MG63 (cell line): Measurements from ENCODE around the gene FAM219B. TPM values are rescaled to one million over a fixed set of nuclear protein-coding genes. Genes with fewer than 3 reads are reported as not detected.

Experiments
- DNase-seq: peaks from one replicate; pipeline ENCODE4 v3.0.0-alpha.2; 2020
- H3K27me3 ChIP-seq: fragments of 250-450 bp; sonication (Bioruptor Pico); 2 replicates; pipeline ENCODE4 v1.5.1; 2020; ENCODE audit warnings: mild to moderate bottlenecking, moderate library complexity
- H3K36me3 ChIP-seq: fragments of 250-450 bp; sonication (Bioruptor Pico); 2 replicates; pipeline ENCODE4 v1.5.1; 2020; ENCODE audit warnings: mild to moderate bottlenecking, moderate library complexity
- H3K4me3 ChIP-seq: fragments of 250-450 bp; sonication (Bioruptor Pico); 2 replicates; pipeline ENCODE4 v1.5.1; 2020; ENCODE audit warnings: mild to moderate bottlenecking, moderate library complexity
- H3K9me3 ChIP-seq: fragments of 250-450 bp; sonication (Bioruptor Pico); 2 replicates; pipeline ENCODE4 v1.5.1; 2020; ENCODE audit warnings: mild to moderate bottlenecking, moderate library complexity
- total RNA-seq: library from RNA; depleted of rRNA; stranded (reverse); fragments of >200 nt; shearing (Covaris generic); gene quantifications from 2 replicates; pipeline ENCODE4 v1.2.3, GENCODE V29; 2014; ENCODE audit warnings: low replicate concordance

Gene FAM219B
- total RNA-seq, 1 experiment from 2014 or later, result 22.6 TPM

DNA sequence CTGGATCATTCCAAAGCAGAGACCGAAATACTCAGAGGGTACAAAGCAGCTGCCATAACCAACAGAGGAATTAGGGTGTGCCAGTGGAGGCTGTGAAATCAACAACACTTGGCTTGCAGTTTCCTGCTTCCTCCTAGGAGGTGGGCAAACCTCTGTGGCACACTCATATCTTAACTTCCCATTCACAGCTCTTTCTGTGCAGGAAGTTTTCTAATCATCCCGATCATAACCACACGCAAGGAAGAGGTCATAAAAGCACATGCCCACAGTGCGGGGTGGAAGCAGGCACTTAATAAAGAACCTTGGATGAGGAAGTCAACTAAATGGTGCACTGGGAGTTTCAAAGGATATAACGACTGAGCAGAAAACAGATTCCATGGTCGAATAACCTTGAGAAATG lies 38.6 kb downstream of the FAM219B start:
- peaks cover 24% of the 10 kb centered on the region for H3K36me3 ChIP-seq
- no peak for DNase-seq
- no peaks in the 10 kb centered on the region for H3K27me3 ChIP-seq
- no peak overlapping the region for H3K4me3 ChIP-seq
- H3K9me3 ChIP-seq, result no peaks in the 10 kb centered on the region

DNA sequence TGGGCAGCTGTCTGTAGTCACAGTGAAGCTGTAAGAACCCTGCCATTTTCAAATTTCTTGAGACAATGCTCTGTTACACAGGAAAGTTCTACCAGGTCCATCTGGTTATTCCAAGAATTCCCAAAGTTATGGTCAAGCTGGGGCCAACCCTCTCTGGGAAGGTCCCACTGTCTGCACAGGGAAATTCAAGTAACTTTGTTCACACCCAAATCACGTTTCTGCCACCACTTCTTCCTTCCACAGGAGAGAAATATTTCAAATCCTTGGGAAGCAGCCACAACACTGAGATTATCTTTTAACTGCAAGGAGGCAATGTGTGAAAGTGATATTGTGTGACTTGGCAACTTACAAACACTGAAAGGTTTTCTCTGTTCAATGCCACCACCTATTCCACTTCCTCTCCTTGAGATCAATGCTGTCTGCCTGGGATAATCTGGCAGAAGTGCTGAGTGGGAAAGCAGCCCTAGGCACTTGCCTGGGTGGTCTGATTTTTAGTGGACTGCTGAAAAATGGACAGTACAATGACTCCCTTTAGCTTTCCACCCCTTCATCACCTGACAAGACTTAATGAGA lies 39.1 kb downstream of the FAM219B start:
- Histone ChIP-seq H3K9me3 (no peaks in the 10 kb centered on the region), H3K27me3 (no peaks in the 10 kb centered on the region), H3K36me3 (peaks cover 22% of the 10 kb centered on the region), H3K4me3 (no peak overlapping the region)
- no peak for DNase-seq

DNA sequence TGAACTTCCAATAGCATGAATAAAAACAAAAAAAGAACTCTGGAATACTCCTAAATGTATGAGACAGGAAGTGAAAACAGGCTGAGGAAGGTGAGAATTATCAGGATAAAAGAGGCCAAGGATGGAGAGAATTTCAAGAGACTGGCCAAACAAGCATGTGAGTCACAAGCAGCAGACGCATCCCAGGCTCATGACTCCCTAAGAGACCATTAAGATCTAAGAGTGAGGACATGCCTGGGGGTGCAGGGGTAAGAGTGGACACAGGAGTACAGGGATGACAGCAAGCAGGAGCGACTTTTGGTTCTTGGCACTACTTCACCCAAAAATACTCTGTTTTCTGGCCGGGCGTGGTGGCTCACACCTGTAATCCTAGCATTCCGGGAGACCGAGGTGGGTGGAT lies 40.6 kb downstream of the FAM219B start:
- peak; percentile 58 for DNase-seq

DNA sequence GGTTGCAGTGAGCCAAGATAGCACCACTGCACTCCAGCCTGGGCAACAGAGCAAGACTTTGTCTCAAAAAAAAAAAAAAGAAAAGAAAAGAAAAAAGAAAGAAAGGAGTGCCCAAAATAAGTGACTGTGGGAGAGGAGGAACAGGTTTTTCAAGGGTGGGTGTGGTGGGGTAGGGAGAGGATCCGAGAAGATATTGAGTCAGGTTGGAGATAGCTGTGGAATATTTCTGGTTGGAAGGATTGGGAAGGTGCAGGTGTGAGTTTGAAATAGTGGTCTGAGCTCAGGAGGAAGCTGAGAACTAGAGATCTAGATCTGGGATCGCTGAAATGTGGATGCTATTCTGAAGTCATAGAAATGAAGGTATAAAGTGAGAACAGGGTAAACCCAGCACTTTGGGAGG lies 41.3 kb downstream of the FAM219B start:
- Histone ChIP-seq H3K9me3 (no peaks in the 10 kb centered on the region), H3K27me3 (no peaks in the 10 kb centered on the region), H3K36me3 (peaks cover 15% of the 10 kb centered on the region), H3K4me3 (no peak overlapping the region)
- DNase-seq, result no peak

More for the DNA sequence above, 40.6 kb downstream of the FAM219B start:
- H3K9me3 ChIP-seq, result no peaks in the 10 kb centered on the region
- no peaks in the 10 kb centered on the region for H3K27me3 ChIP-seq
- peaks cover 15% of the 10 kb centered on the region for H3K36me3 ChIP-seq
- no peak overlapping the region for H3K4me3 ChIP-seq

DNA sequence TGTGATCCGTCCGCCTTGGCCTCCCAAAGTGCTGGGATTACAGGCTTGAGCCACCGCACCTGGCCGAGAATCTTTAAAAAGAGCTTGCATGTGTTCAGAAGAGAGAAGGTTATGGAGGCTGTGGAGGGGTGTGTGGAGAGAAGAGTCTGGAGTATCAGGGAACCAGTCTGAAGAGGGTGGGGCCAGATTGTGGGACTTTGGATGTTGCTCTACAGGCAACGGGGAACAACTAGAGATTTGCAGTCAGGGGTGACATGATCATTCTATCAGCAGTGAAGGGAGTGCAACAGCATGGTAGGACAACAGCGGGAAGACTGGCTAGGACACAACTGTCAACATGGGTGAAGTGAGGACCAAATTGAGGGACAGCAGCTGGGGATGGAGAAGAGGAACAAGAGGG lies 42.4 kb downstream of the FAM219B start:
- Histone ChIP-seq H3K36me3 (peaks cover 15% of the 10 kb centered on the region), H3K27me3 (no peaks in the 10 kb centered on the region), H3K9me3 (no peaks in the 10 kb centered on the region), H3K4me3 (no peak overlapping the region)
- no peak for DNase-seq

DNA sequence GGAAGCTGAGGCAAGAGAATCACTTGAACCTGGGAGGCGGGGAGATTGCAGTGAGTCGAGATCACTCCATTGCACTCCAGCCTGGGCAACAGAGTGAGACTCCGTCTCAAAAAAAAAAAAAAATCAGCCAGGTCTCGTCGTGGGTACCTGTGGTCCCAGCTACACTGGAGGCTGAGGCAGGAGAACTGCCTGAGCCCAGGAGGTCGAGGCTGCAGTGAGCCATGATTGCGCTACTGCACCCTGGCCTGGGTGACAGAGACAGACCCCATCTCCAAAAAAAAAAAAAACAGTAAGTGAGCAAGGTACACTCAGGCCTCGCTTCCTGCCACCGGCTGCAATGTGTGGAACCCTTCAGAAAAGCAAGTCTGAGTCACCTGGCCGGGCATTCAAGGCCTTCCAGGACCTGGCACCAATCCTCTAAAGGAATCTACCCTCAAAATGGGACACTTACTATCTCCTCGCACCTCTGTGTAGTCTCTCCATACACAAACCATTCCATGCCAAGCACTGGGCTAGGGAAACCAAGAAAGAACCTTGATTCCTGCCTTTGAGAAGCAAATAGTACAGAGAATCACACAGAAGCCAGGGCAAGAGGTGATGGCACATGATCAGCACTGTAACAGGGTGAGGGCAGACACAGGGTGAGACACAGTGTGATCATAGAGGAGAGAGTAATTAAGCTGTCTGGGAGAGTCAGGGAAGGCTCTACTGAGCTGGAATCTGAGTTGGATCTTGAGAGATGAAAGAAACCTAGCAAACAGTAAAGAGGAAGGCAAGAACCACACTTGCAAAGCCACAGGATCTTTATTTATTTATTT lies 43.2 kb downstream of the FAM219B start:
- Histone ChIP-seq H3K27me3 (no peaks in the 10 kb centered on the region), H3K9me3 (no peaks in the 10 kb centered on the region), H3K4me3 (no peak overlapping the region), H3K36me3 (peaks cover 12% of the 10 kb centered on the region)
- DNase-seq, result peak; percentile 70

DNA sequence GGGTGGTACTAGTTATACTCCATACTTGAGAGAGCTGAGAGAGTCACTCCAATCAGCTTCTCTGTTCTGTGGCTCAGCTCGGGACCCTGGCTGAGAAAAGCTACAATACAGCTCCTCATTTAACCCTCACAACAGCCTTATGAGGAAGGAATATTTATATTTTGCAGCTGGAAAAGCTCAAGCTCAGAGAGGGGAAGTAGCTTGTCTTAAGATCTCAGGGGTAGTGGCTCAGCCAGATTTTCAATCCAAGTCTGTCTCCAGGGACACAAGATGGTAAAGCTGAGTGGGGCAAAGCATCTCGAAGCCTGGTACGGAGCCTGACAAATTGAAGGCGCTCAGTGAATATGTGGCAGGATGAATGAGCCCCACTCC lies 48.3 kb downstream of the FAM219B start:
- Histone ChIP-seq H3K36me3 (peaks cover 7% of the 10 kb centered on the region), H3K9me3 (no peaks in the 10 kb centered on the region)

DNA sequence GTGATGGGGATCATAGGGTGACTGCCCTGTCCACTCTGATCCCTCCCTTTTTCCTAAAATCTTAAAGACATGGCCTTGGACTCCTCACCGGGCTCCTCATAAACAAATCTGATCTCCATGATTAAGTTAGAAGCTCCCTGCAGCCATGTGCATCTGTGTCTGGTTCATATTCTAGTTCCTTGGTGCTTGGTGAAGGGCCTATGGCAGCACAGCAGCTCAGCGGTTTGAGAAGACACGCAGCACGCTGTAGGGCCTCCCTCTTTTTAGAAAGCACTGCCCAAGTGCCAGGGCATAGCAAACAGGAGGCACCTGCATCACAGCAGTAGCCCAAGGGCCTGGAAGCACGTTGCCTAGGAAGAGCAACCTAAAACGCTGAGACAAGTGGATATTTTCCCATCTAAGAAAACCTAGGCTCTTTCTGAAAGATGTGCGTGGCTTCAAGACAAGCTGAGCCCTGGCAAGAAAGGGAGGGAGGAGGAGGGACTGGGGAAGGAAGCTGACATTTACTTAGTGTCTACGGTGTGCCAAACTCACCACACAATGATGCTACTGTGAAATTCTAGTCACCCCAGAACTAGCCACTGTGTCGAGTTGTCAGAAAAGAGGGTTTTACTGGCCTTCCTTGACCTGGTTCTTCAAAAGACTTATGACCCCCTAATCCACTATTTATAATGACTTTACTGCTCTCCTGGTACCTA lies 48.8 kb downstream of the FAM219B start:
- DNase-seq, result no peak
- H3K36me3 ChIP-seq, result peaks cover 13% of the 10 kb centered on the region
- H3K9me3 ChIP-seq, result no peaks in the 10 kb centered on the region
- H3K27me3 ChIP-seq, result no peaks in the 10 kb centered on the region
- H3K4me3 ChIP-seq, result no peak overlapping the region

More for the DNA sequence above, 48.3 kb downstream of the FAM219B start:
- DNase-seq, result no peak
- no peak overlapping the region for H3K4me3 ChIP-seq
- no peaks in the 10 kb centered on the region for H3K27me3 ChIP-seq

DNA sequence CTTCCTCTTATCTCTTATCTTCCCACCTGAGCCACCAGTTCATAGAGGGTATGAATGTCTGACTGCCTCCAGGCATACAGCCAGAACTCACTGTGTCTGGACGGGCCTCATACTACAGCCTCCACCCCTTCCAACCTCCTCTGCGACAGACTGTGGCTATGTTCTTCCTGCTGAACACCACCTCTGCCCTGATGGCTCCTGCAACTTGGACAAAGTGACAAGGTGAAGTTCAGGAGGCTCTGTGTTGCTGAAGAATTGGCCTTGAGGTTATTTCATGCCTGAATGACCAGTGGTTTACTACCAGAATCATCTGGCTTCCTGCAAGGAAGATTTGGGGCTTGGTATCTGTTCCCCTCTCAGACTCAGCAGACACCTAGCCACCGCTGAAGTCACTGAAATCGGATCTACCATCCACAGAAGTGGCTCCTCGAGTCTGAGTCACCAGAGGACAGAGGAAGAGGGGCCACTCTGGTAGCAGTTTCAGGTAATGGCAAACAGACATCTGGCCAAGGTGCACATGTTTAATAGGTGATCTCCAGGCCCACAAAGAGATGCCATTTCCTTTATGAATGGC lies 49.5 kb downstream of the FAM219B start:
- H3K9me3 ChIP-seq, result no peaks in the 10 kb centered on the region
- no peak for DNase-seq

DNA sequence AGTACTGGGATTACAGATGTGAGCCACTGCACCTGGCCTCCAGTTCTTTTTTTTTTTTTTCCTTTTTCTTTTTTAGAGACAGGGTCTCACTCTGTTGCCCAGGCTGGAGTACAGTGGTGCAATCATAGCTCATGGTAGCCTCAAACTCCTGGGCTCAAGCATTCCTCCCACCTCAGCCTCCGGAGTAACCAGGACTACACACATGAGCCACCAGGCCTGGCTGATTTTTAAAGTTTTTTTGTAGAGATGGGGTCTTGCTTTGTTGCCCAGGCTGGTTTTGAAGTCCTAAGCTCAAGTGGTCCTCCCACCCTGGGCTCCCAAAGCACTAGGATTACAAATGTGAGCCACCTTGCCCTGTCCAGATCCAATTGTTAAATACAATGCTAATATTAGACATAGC lies 50.1 kb downstream of the FAM219B start:
- H3K27me3 ChIP-seq, result no peaks in the 10 kb centered on the region
- H3K9me3 ChIP-seq, result no peaks in the 10 kb centered on the region
- H3K4me3 ChIP-seq, result no peak overlapping the region
- DNase-seq, result no peak
- H3K36me3 ChIP-seq, result peaks cover 20% of the 10 kb centered on the region

More for the DNA sequence above, 49.5 kb downstream of the FAM219B start:
- no peaks in the 10 kb centered on the region for H3K27me3 ChIP-seq
- H3K36me3 ChIP-seq, result peaks cover 15% of the 10 kb centered on the region
- no peak overlapping the region for H3K4me3 ChIP-seq

DNA sequence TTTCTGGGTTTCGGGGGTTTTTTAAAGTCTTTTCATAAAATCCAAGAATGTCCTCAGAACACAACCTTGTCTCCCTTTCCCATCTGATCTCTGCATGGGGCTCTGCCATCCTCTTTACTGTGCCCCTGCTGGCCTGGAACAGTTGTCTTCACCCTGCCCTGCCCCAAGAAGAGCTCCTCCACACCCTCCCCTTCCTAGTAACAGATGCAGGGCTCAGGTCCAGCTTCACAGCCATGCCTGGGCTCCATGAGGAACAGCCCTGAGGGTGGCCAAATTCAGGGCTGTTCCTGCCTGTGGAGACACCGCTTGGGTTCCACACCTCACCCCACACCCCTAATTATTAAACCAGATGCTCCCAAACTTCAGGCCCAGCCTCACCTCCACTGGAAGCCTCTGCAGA lies 50.8 kb downstream of the FAM219B start:
- Histone ChIP-seq H3K27me3 (no peaks in the 10 kb centered on the region), H3K9me3 (no peaks in the 10 kb centered on the region), H3K4me3 (no peak overlapping the region), H3K36me3 (peaks cover 27% of the 10 kb centered on the region)
- DNase-seq, result no peak

DNA sequence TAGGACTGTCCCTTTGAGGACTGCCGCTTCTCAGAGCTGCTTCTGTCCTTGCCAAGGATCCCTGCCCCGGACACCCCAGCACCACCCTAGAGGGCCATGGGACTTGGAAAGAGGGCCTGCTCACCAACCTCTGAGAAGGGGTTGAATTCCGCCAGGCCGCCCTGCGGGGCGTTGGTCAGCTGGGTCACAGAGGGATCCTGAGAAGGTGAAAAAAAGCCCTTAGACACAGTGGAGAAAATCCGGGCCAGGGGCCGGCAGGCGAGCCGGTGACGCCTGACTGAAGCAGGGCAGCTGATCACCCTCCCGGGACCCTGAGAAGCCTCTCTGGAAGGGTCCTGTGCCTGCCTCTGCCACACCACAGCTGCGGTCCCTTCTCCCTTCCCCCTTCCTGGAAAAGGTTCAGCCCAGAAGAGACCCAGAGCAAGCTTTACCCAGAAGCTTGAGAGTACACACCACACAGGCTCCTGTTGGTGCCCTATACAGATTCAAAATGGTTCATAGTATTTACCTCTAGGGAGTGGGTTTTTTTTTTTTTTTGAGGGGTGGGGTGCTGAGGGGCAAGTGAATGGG lies 52.1 kb downstream of the FAM219B start:
- no peak overlapping the region for H3K4me3 ChIP-seq
- H3K27me3 ChIP-seq, result no peaks in the 10 kb centered on the region
- H3K9me3 ChIP-seq, result no peaks in the 10 kb centered on the region
- DNase-seq, result no peak
- H3K36me3 ChIP-seq, result peaks cover 40% of the 10 kb centered on the region

DNA sequence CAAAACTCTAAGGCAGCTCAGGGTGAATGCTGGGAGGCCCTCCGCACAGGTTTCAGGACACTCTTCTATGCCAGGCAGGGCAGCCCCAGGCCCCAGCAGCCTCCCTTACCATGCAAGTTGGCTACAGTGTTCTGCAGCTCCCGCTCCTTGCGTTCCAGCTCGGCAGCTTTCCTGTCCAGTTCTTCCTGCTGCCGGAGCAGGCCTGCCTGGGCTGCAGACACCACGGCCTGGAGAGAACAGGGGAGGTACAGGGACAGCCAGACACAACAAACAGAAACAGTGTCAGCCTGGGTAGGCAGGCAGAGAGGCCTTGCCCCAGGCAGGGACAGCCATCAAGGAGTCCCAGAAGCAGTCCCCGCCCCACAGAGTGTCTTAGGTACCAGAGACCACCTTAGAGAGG lies 54.7 kb downstream of the FAM219B start:
- peaks cover 58% of the 10 kb centered on the region for H3K36me3 ChIP-seq
- no peaks in the 10 kb centered on the region for H3K9me3 ChIP-seq
- no peaks in the 10 kb centered on the region for H3K27me3 ChIP-seq
- H3K4me3 ChIP-seq, result no peak overlapping the region
- no peak for DNase-seq

DNA sequence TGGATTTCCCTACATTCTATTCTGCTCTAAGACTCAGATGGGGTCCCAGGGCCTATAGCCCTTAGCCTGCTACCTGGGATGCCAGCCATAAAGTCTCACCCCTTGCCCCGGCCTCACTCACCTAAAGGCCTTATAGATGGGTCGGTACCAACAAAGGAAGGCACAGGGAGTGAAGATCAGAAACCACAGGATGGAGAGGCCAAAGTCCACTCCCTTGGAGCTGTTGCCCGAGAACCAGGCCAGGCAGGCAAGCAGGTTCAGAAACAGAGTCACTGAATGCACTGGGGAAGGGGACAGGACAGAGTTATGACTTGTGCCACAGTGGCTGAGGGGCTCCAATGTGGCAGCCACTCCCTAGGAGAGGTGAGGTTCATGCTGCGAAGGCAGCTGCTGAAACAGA lies 56.3 kb downstream of the FAM219B start:
- Histone ChIP-seq H3K27me3 (no peaks in the 10 kb centered on the region), H3K36me3 (peaks cover 58% of the 10 kb centered on the region), H3K9me3 (no peaks in the 10 kb centered on the region), H3K4me3 (no peak overlapping the region)
- no peak for DNase-seq
